Testis (tissue), 2 donors: ENCODE data around the gene RNF151.

ENCODE experiments used
- POLR2A ChIP-seq: fragments of 450-650 bp; IDR thresholded peaks from one replicate; pipeline ENCODE4 v1.6.1; 2017; ENCODE audit warnings: antibody characterized with exemption, mild to moderate bottlenecking, moderate library complexity
- TF ChIP-seq, protein P1 (sequence below), 3 experiments: fragments of 450-650 bp in 2 of 3; fragments of 200-600 bp in 1 of 3; sonication (generic) in 1 of 3; IDR thresholded peaks; one replicate each; pipeline ENCODE4 v1.5.1; 2016 to 2019; ENCODE audit warnings: antibody characterized with exemption in 3 of 3, mild to moderate bottlenecking in 2 of 3, moderate library complexity in 1 of 3

DNA sequence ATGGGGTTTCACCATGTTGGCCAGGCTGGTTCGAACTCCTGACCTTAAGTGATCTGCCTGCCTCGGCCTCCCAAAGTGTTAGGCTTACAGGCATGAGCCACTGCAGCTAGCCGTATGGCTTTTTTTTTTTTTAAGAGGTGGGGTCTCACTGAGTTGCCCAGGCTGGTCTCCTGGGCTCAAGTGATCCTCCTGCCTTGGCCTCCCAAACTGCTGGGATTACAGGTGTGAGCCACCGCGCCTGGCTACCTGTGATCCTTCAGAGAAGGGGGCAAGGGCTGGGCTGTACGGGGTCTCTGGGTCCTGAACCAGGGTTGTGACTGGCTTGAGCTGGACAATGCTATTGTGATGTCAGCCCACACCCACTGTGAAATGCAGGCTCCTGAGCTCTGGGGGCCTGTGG is at the start of gene RNF151:
- TF ChIP-seq, protein P1, sequence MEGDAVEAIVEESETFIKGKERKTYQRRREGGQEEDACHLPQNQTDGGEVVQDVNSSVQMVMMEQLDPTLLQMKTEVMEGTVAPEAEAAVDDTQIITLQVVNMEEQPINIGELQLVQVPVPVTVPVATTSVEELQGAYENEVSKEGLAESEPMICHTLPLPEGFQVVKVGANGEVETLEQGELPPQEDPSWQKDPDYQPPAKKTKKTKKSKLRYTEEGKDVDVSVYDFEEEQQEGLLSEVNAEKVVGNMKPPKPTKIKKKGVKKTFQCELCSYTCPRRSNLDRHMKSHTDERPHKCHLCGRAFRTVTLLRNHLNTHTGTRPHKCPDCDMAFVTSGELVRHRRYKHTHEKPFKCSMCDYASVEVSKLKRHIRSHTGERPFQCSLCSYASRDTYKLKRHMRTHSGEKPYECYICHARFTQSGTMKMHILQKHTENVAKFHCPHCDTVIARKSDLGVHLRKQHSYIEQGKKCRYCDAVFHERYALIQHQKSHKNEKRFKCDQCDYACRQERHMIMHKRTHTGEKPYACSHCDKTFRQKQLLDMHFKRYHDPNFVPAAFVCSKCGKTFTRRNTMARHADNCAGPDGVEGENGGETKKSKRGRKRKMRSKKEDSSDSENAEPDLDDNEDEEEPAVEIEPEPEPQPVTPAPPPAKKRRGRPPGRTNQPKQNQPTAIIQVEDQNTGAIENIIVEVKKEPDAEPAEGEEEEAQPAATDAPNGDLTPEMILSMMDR (IDR thresholded peaks at IDR 0.05), result no peak
- TF ChIP-seq POLR2A, result no peak
